Loucy (cell line): ENCODE measurements around the gene CEP104.

Experiments used
- H2AFZ ChIP-seq: fragments of 200-600 bp; sonication (generic); 2 replicates; pipeline ENCODE4 v1.6.0; 2016; ENCODE audit warnings: antibody characterized with exemption, mild to moderate bottlenecking, low read length, moderate library complexity
- H3F3A ChIP-seq: fragments of 200-600 bp; 2 replicates; pipeline ENCODE4 v1.6.0; 2016; ENCODE audit warnings: antibody characterized with exemption, low read depth, mild to moderate bottlenecking
- H3K27me3 ChIP-seq: fragments of 200-600 bp; sonication (generic); 2 replicates; pipeline ENCODE4 v1.6.1; 2014; ENCODE audit warnings: low read length, mild to moderate bottlenecking; ENCODE audit not compliant: insufficient read depth, poor library complexity, severe bottlenecking
- H3K36me3 ChIP-seq: fragments of 200-600 bp; sonication (generic); 2 replicates; pipeline ENCODE4 v1.6.1; 2016; ENCODE audit warnings: low read length; ENCODE audit not compliant: insufficient read depth
- H3K4me1 ChIP-seq: fragments of 200-600 bp; sonication (generic); 2 replicates; pipeline ENCODE4 v1.5.1; 2014; ENCODE audit warnings: low read length, mild to moderate bottlenecking; ENCODE audit not compliant: insufficient read depth, poor library complexity, severe bottlenecking
- H3K4me2 ChIP-seq: fragments of 200-600 bp; sonication (generic); 2 replicates; pipeline ENCODE4 v1.6.0; 2014; ENCODE audit warnings: antibody characterized with exemption, low read length, low read depth, mild to moderate bottlenecking; ENCODE audit not compliant: poor library complexity, severe bottlenecking
- H3K4me3 ChIP-seq: fragments of 200-600 bp; sonication (generic); 2 replicates; pipeline ENCODE4 v1.5.1; 2014; ENCODE audit warnings: low read length, mild to moderate bottlenecking, mixed read lengths; ENCODE audit not compliant: poor library complexity, severe bottlenecking
- H3K79me2 ChIP-seq: fragments of 200-600 bp; sonication (generic); 2 replicates; pipeline ENCODE4 v1.6.1; 2014; ENCODE audit warnings: low read length; ENCODE audit not compliant: insufficient read depth
- H3K9ac ChIP-seq: fragments of 200-600 bp; sonication (generic); 2 replicates; pipeline ENCODE4 v1.6.0; 2014; ENCODE audit warnings: mild to moderate bottlenecking, low read depth, low read length, moderate library complexity; ENCODE audit not compliant: poor library complexity, severe bottlenecking
- H3K9me2 ChIP-seq: fragments of 200-600 bp; sonication (generic); replicated peaks from 2 replicates; pipeline ENCODE4 v1.6.1; 2016; ENCODE audit warnings: low read depth, low read length, mixed read lengths
- H3K9me3 ChIP-seq: fragments of 200-600 bp; sonication (generic); 2 replicates; pipeline ENCODE4 v1.6.1; 2014; ENCODE audit warnings: mild to moderate bottlenecking, antibody characterized with exemption, low read length, low read depth; ENCODE audit not compliant: insufficient read depth
- H4K20me1 ChIP-seq: fragments of 200-600 bp; sonication (generic); 2 replicates; pipeline ENCODE4 v1.6.0; 2014; ENCODE audit warnings: antibody characterized with exemption, low read length, mild to moderate bottlenecking; ENCODE audit not compliant: insufficient read depth, poor library complexity, severe bottlenecking
- CTCF ChIP-seq: fragments of 200-600 bp; sonication (generic); conservative IDR thresholded peaks from 2 replicates; pipeline ENCODE4 v1.5.1; 2014; ENCODE audit warnings: mild to moderate bottlenecking, antibody characterized with exemption, low read length
- EZH2phosphoT487 ChIP-seq: fragments of 200-600 bp; IDR thresholded peaks from 2 replicates; pipeline ENCODE4 v1.6.1; 2018; ENCODE audit warnings: antibody characterized with exemption, mild to moderate bottlenecking, moderate library complexity, borderline replicate concordance

The CEP104 gene

GRCh38 chr1:3863231-3863935 is 6.4 kb upstream of the CEP104 start:
- no peak overlapping the region for H3K4me3 ChIP-seq
- H3K36me3 ChIP-seq: no peaks in the 10 kb centered on the region; the same call in 1 of the 2 replicates
- no peak overlapping the region for H3K9ac ChIP-seq
- H3K9me2 ChIP-seq: no peaks in the 10 kb centered on the region
- no peak overlapping the region for H2AFZ ChIP-seq
- H3K27me3 ChIP-seq: no peaks in the 10 kb centered on the region
- H3F3A ChIP-seq: no peaks in the 10 kb centered on the region
- H3K9me3 ChIP-seq: no peaks in the 10 kb centered on the region
- peaks cover 5% of the 10 kb centered on the region for H3K4me1 ChIP-seq
- TF ChIP-seq EZH2phosphoT487 (no peak), CTCF (no peak)
- no peak overlapping the region for H3K4me2 ChIP-seq
- H3K79me2 ChIP-seq: peaks cover 3% of the 10 kb centered on the region; the same call in 1 of the 2 replicates
- no peaks in the 10 kb centered on the region for H4K20me1 ChIP-seq

GRCh38 chr1:3858231-3858981 is 1.4 kb upstream of the CEP104 start:
- peak; percentile 42 for TF ChIP-seq CTCF
- no peak for TF ChIP-seq EZH2phosphoT487
- Histone ChIP-seq H3F3A (no peaks in the 10 kb centered on the region), H3K4me3 (peak overlapping the region; percentile 87), H3K27me3 (no peaks in the 10 kb centered on the region), H3K4me1 (peaks cover 33% of the 10 kb centered on the region), H3K9me3 (no peaks in the 10 kb centered on the region), H2AFZ (0 out of 2 replicates have a peak overlapping the region, but pooled peaks have one; percentile 91), H4K20me1 (peaks cover 9% of the 10 kb centered on the region), H3K9ac (peak overlapping the region; percentile 73), H3K9me2 (no peaks in the 10 kb centered on the region), H3K4me2 (peak overlapping the region; percentile 84), H3K79me2 (peaks cover 43% of the 10 kb centered on the region), H3K36me3 (no peaks in the 10 kb centered on the region)

GRCh38 chr1:3857791-3858129 is 749 bp upstream of the CEP104 start:
- peak overlapping the region; percentile 91 for H2AFZ ChIP-seq
- peaks cover 45% of the 10 kb centered on the region for H3K79me2 ChIP-seq

More at GRCh38 chr1:3857791-3858129, 749 bp upstream of the CEP104 start:
- H3K9me3 ChIP-seq: no peaks in the 10 kb centered on the region
- H3K27me3 ChIP-seq: no peaks in the 10 kb centered on the region
- peaks cover 36% of the 10 kb centered on the region for H3K4me1 ChIP-seq
- no peaks in the 10 kb centered on the region for H3F3A ChIP-seq
- no peaks in the 10 kb centered on the region for H3K9me2 ChIP-seq
- peak overlapping the region; percentile 84 for H3K4me2 ChIP-seq
- H3K9ac ChIP-seq: peak overlapping the region; percentile 73
- TF ChIP-seq EZH2phosphoT487 (no peak), CTCF (no peak)
- H3K4me3 ChIP-seq: peak overlapping the region; percentile 87
- H3K36me3 ChIP-seq: no peaks in the 10 kb centered on the region
- H4K20me1 ChIP-seq: peaks cover 9% of the 10 kb centered on the region
